Mucosa of rectum (tissue), 2 donors: Measurements from ENCODE around the gene ATL1.
"Not testable (repeated sequence)": the region's sequence is repeated elsewhere in the genome, so short reads cannot be mapped to it uniquely, and the experiment has no call there.

Experiments used
- H3K27ac ChIP-seq, 2 donors: one replicate each; pipeline ENCODE4 v1.7.0; 2013; ENCODE audit warnings: inconsistent platforms in 2 of 2, low read depth in 2 of 2, low read length in 2 of 2
- H3K27me3 ChIP-seq, 2 donors: one replicate each; pipeline ENCODE4 v1.7.0; 2013; ENCODE audit warnings: low read length in 2 of 2; ENCODE audit not compliant: control insufficient read depth in 2 of 2, insufficient read depth in 2 of 2
- H3K36me3 ChIP-seq, 2 donors: one replicate each; pipeline ENCODE4 v1.7.0; 2013; ENCODE audit warnings: low read length in 2 of 2; ENCODE audit not compliant: control insufficient read depth in 2 of 2, insufficient read depth in 2 of 2
- H3K4me1 ChIP-seq, 2 donors: one replicate each; pipeline ENCODE4 v1.7.0; 2013; ENCODE audit warnings: low read length in 2 of 2, mild to moderate bottlenecking in 1 of 2; ENCODE audit not compliant: control insufficient read depth in 2 of 2, insufficient read depth in 2 of 2
- H3K4me3 ChIP-seq, 2 donors: one replicate each; pipeline ENCODE4 v1.7.0; 2013; ENCODE audit warnings: low read length in 2 of 2
- H3K9ac ChIP-seq, 2 donors: one replicate each; pipeline ENCODE4 v1.7.0; 2013; ENCODE audit warnings: low read length in 2 of 2, low read depth in 1 of 2, mild to moderate bottlenecking in 1 of 2
- H3K9me3 ChIP-seq, 2 donors: one replicate each; pipeline ENCODE4 v1.7.0; 2013; ENCODE audit warnings: low read length in 2 of 2; ENCODE audit not compliant: control insufficient read depth in 2 of 2
- donor health status: healthy.
- donor health status: Normal muscosa, but diverticular disease.

ATL1 gene

GRCh38 chr14:50615056-50615455, 55.1 kb downstream of the ATL1 start:
- no peaks in the 10 kb centered on the region for H3K9me3 ChIP-seq
- H3K27ac ChIP-seq, result no peak overlapping the region
- no peak overlapping the region for H3K4me3 ChIP-seq
- H3K36me3 ChIP-seq, result no peaks in the 10 kb centered on the region
- H3K9ac ChIP-seq, result no peak overlapping the region
- no peaks in the 10 kb centered on the region for H3K27me3 ChIP-seq
- H3K4me1 ChIP-seq, result no peaks in the 10 kb centered on the region

- no peaks in the 10 kb centered on the region for H3K9me3 ChIP-seq
- H3K27me3 ChIP-seq, result no peaks in the 10 kb centered on the region
- H3K36me3 ChIP-seq, result no peaks in the 10 kb centered on the region
- no peaks in the 10 kb centered on the region for H3K4me1 ChIP-seq
- H3K27ac ChIP-seq, result no peak overlapping the region
- H3K4me3 ChIP-seq, result no peak overlapping the region
- H3K9ac ChIP-seq, result no peak overlapping the region
Observed at GRCh38 chr14:50615552-50615951, 55.6 kb downstream of the ATL1 start.

DNA sequence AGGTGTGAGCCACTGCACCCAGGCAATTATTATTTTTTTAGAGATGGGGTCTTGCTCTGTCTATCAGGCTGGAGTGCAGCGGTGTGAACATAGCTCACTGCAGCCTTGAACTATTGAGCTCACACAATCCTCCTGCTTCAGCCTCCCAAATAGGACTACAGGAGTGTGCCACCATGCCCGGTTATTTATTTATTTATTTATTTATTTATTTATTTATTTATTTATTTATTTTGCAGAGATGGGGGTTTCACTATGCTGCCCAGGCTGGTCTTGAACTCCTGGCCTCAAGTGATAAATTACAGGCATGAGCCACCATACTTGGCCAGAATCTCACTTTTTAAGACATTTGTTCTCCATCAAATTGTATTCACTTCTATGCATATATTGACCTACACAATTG, 56.3 kb downstream of the ATL1 start:
- Histone ChIP-seq H3K36me3 (no peaks in the 10 kb centered on the region), H3K4me1 (no peaks in the 10 kb centered on the region), H3K27ac (no peak overlapping the region), H3K4me3 (no peak overlapping the region), H3K9me3 (no peaks in the 10 kb centered on the region), H3K9ac (no peak overlapping the region), H3K27me3 (no peaks in the 10 kb centered on the region)

DNA sequence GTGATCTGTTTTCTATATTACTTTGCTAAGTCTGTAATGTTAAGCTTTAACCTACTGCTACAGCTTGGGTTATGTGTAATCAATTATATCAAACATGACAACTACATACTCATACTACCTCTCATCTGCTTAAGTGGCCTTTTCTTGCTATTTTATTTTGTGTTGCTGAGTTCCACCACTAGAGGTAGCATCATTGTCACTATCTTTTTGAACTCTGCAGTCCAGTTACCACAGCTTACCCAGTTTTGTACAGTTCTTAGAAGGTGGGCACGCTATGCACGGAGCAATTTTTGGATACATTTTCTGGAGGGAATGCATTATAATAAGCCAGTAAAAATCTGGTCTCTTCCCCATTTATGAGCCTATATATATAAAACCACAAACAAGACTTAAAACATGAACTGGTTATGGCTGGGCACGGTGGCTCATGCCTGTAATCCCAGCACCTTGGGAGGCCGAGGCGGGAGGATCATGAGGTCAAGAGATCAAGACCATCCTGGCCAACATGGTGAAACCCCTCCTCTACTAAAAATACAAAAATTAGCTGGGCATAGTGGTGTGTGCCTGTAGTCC, 59.7 kb downstream of the ATL1 start:
- H3K4me3 ChIP-seq, result no peak overlapping the region
- no peaks in the 10 kb centered on the region for H3K9me3 ChIP-seq
- peaks cover 0 to 3% of the 10 kb centered on the region in 2 donors for H3K36me3 ChIP-seq
- no peak overlapping the region for H3K27ac ChIP-seq
- H3K4me1 ChIP-seq, result no peaks in the 10 kb centered on the region
- no peaks in the 10 kb centered on the region for H3K27me3 ChIP-seq
- H3K9ac ChIP-seq, result no peak overlapping the region

DNA sequence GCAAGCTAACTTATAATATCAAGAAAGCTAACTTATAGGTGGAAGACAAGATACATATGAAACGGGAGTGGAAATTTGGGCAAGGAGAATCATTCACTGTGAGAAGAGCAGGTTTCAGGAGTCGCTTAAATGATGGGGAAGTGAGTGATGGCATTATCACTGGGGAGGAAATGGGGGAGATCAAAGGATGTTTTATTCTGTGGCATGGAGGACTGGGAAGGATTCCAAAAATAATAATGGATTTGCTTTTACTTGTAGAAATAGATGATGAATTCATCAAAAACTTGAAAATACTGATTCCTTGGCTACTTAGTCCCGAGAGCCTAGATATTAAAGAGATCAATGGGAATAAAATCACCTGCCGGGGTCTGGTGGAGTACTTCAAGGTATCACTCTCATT, 60.4 kb downstream of the ATL1 start:
- no peak overlapping the region for H3K4me3 ChIP-seq
- no peaks in the 10 kb centered on the region for H3K9me3 ChIP-seq
- no peak overlapping the region for H3K9ac ChIP-seq
- no peaks in the 10 kb centered on the region for H3K27me3 ChIP-seq
- no peak overlapping the region for H3K27ac ChIP-seq
- no peaks in the 10 kb centered on the region for H3K4me1 ChIP-seq
- peaks cover 0 to 3% of the 10 kb centered on the region in 2 donors for H3K36me3 ChIP-seq

GRCh38 chr14:50622978-50623377, 63.0 kb downstream of the ATL1 start:
- Histone ChIP-seq H3K9ac (no peak overlapping the region), H3K27me3 (no peaks in the 10 kb centered on the region), H3K36me3 (peaks cover 0 to 3% of the 10 kb centered on the region in 2 donors), H3K27ac (no peak overlapping the region), H3K9me3 (no peaks in the 10 kb centered on the region), H3K4me1 (no peaks in the 10 kb centered on the region), H3K4me3 (no peak overlapping the region)

GRCh38 chr14:50624447-50624846, 64.5 kb downstream of the ATL1 start:
- Histone ChIP-seq H3K27ac (no peak overlapping the region), H3K4me1 (no peaks in the 10 kb centered on the region), H3K9me3 (no peaks in the 10 kb centered on the region), H3K36me3 (peaks cover 0 to 3% of the 10 kb centered on the region in 2 donors), H3K27me3 (no peaks in the 10 kb centered on the region), H3K9ac (no peak overlapping the region), H3K4me3 (no peak overlapping the region)

DNA sequence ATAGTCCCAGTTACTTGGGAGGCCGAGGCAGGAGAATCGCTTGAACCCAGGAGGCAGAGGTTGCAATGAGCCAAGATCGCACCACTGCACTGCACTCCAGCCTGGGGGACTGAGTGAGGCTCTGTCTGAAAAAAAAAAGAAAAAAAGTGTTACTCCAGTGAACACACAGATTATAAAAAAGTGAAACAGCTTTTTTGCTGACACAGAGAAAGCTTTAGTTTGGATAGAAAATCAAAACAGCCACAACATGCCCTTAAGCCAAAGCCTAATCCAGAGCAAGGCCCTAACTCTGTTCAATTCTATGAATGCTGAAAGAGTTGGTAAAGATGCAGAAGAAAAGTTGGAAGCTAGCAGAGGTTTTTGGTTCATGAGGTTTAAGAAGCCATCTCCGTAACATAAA, 65.0 kb downstream of the ATL1 start:
- not testable (repeated sequence) for H3K27ac ChIP-seq, H3K9me3 ChIP-seq, H3K4me3 ChIP-seq, H3K9ac ChIP-seq, H3K27me3 ChIP-seq, H3K36me3 ChIP-seq, H3K4me1 ChIP-seq

DNA sequence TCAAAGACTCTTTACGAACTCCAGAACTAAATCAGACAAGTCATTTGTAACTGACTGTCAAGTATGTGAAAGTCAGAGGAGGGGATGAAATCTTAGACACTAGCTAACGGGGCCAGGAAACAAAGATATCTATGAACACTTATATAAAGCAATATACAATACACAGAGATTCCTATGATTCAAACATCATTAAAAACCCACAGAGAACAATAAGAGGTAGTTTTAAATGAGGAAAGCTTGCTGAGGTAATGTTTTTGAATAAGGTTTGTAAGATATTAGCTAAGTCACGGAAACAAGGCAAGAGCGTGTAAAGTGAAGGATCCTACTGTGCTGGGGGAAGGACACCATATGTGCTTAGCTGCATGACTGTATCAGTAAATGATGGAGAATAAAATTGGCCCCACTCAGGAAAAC, 71.5 kb downstream of the ATL1 start:
- H3K27ac ChIP-seq, result no peak overlapping the region
- peaks cover 2 to 5% of the 10 kb centered on the region in 2 donors for H3K36me3 ChIP-seq
- no peak overlapping the region for H3K9ac ChIP-seq
- no peaks in the 10 kb centered on the region for H3K9me3 ChIP-seq
- H3K4me1 ChIP-seq, result no peaks in the 10 kb centered on the region
- no peaks in the 10 kb centered on the region for H3K27me3 ChIP-seq
- no peak overlapping the region for H3K4me3 ChIP-seq

DNA sequence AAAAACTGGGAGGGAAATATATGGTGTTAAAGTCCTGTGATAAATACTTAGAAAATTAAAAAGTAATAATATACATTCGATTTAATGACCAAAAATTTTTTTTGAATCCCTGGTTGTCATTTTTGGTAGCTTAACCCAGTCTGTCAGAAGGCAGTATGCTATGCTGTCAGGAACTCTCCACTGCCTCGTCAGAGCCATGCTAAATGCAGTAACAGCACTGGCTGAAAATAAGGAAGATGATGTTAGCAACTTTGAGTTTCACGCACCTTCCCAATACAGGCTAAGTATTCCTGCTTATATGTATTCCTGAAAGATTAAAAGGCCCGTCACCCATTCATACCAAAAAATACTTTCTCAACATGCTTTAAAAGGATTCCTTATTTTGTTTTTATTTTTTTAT, 74.0 kb downstream of the ATL1 start:
- Histone ChIP-seq H3K4me1 (no peaks in the 10 kb centered on the region), H3K9me3 (no peaks in the 10 kb centered on the region), H3K36me3 (peaks cover 2 to 8% of the 10 kb centered on the region in 2 donors), H3K4me3 (no peak overlapping the region), H3K27ac (no peak overlapping the region), H3K27me3 (no peaks in the 10 kb centered on the region), H3K9ac (no peak overlapping the region)

- no peaks in the 10 kb centered on the region for H3K4me1 ChIP-seq
Observed at GRCh38 chr14:50635141-50635540, 75.2 kb downstream of the ATL1 start.

More at GRCh38 chr14:50635141-50635540, 75.2 kb downstream of the ATL1 start:
- H3K4me3 ChIP-seq, result no peak overlapping the region
- no peaks in the 10 kb centered on the region for H3K27me3 ChIP-seq
- H3K9me3 ChIP-seq, result no peaks in the 10 kb centered on the region
- H3K36me3 ChIP-seq, result peaks cover 4 to 14% of the 10 kb centered on the region in 2 donors
- H3K9ac ChIP-seq, result no peak overlapping the region
- no peak overlapping the region for H3K27ac ChIP-seq
